GM12872 (cell line): Measurements from ENCODE around the gene SAMD7.
A peak's percentile ranks its signal among the peaks of the same experiment; 100 is the strongest.

Source experiments
- TF ChIP-seq, protein P1 (sequence below): IDR thresholded peaks from 3 replicates; pipeline ENCODE4 v1.5.1; 2011; ENCODE audit warnings: low read depth, mild to moderate bottlenecking, low read length, moderate library complexity; ENCODE audit not compliant: insufficient read depth

SAMD7 gene

DNA sequence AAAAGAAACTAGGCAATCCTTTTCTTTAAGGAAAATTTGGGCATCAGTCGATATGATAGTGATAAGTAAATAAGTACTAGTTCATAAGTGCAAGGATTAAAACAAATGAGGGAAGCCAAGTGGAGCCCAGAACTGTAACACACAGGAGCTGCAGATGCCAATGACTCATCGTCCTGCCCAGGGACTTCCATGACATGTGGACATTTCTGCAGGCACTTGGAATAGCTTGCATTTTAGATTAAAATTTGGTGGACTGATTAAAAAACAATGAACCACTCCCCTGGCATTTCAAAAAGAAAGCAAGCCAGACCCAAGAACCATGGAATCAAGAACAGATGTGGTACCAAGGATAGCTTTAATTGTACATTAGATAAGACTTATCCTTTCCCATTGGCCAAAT is 2.9 kb downstream of the SAMD7 start:
- TF ChIP-seq, protein P1, sequence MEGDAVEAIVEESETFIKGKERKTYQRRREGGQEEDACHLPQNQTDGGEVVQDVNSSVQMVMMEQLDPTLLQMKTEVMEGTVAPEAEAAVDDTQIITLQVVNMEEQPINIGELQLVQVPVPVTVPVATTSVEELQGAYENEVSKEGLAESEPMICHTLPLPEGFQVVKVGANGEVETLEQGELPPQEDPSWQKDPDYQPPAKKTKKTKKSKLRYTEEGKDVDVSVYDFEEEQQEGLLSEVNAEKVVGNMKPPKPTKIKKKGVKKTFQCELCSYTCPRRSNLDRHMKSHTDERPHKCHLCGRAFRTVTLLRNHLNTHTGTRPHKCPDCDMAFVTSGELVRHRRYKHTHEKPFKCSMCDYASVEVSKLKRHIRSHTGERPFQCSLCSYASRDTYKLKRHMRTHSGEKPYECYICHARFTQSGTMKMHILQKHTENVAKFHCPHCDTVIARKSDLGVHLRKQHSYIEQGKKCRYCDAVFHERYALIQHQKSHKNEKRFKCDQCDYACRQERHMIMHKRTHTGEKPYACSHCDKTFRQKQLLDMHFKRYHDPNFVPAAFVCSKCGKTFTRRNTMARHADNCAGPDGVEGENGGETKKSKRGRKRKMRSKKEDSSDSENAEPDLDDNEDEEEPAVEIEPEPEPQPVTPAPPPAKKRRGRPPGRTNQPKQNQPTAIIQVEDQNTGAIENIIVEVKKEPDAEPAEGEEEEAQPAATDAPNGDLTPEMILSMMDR = no peak

DNA sequence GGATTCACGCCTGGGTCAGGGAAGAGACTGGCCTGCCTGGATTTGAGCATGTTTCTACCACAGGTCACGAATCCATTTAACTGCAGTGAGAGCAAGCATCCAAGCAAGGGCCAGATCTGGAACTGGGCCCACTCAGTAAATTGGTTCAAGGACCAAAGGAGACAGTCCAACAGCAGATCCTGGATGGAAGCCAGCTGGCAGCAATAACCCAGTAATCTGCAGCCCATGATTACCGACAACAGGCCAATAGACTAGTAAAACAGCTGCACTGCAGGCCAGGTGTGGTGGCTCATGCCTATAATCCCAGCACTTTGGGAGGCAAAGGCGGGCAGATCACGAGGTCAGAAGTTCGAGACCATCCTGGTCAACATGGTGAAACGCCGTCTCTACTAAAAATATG is 11.8 kb downstream of the SAMD7 start:
- TF ChIP-seq, protein P1 = no peak

DNA sequence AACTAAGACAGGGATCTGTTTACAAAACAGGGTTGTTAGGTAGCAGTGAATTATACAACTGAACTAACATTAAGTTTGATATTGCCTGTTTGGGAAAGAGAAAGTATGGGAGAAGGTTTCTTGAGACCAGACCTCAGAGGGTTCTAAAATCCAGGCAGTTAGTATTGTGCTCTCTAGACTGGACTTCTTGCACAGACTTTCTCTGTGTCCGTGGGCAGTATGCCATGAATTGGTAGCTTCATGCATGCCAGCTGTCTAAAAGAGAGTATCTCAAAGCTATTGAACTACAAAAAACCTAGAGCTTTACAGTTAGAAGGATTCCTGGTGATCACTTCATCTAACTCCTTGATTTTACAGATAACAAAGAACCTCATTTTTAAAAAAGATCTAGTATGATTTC is 12.5 kb downstream of the SAMD7 start:
- TF ChIP-seq, protein P1 = no peak

DNA sequence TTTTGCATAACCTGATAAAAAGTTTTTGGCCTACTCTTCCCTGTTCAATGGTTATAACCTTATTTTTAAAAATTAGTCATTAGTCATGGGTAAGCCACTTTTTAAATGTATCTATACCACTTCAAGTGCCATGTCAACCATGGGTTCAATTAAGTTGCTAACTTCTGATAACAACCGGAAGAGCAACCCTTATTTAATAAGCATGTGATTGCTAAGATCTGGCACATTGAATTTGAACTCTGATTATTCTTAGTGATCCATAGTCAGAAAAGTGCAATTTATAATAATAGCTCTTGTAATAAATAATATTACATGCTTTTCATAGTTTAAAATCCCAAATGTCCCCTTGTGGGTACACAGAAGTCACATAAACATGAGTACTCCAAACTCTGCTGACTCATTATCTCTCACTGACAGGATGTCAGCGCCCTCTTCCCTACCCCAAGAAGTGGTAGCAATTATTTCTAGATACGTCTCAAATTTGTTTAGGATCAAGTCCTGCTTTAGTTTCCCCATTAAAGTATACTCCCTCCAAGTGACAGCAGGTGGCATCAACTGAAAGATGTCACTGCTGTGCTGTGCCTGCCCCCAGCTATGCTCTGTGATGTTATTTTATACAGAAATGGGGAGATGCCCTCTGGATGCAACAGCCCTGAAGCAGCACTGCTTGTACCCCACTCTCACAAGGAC is 18.6 kb downstream of the SAMD7 start:
- TF ChIP-seq, protein P1 = peak; percentile 47

DNA sequence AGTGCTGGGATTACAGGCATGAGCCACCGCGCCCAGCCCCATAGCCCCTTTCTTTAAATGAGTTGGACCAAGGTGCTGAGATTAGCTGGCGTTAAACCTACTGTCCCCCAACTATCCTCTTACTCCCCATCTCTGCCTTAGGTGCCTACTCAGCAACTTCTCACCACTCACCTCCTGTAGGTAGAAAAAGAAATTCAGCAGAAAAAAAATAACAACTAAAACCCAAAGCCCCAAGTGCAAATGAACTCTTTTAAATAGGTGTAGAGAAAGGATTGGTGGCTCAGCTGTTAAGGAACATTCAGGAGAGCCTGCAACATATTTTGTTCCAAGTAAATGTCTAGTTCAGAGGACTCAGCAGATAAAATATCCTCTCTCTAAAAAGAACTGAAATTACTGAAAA is 19.5 kb downstream of the SAMD7 start:
- TF ChIP-seq, protein P1 = no peak

DNA sequence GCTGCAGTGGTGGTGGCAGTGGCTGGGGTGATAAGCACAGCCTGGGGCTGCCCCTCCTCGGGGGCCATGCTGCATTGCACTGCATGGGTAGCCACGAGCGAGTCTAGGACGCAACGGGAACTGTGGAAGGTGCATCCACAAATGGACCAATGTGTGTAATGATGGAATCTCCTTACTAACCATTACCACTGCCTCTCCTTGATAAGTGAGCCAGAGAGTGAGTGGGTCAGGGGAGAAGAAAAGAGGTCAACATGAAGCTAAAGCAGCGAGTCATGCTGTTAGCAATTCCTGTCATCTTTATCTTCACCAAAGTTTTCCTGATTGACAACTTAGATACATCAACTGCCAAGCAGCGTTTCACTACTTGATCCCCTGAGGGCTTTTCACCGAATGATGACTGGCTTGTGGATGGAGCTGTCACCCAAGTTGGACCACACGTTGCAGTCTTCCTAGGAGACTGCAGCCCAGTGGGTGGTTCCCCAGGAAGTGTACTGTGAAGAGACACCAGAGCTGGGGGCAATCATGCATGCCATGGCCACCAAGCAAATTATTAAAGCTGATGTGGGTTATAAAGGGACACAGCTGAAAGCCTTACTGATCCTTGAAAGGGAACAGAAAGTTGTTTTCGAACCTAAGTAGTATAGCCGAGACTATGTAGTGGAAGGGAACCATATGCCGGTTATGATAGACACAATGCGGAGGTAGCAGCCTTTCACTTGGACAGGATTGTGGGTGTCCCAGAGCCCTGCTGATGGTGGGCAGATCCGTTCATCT is 20.6 kb downstream of the SAMD7 start:
- TF ChIP-seq, protein P1 = no peak

DNA sequence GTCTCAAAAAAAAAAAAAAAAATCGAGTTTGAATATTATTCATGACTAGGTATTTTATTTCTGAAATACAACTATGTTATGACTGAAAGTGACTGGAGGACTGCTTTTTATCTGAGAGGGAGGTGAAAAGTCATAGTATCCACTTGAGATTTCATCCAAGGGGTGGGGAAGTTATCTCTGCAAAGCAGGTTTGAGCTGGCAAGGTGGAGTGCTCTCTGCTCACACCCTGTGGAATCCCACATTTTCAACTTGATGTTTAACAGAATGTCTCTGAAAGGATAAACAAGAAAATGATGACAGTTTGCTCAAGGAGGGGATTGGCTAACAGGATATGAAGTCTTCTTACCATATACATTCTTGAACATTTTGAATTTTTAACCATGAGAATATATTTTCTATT is 27.9 kb downstream of the SAMD7 start:
- TF ChIP-seq, protein P1 = no peak
